CD4-positive, alpha-beta T cell treated with Interleukin-6 at 100 ng/mL for 8 hours (primary cell): ENCODE measurements around the gene KIF1C.
A peak's percentile ranks its signal among the peaks of the same experiment; 100 is the strongest.

Experiments used
- DNase-seq: peaks from one replicate; pipeline ENCODE4 v3.0.0-alpha.2; 2020; ENCODE audit warnings: mixed read lengths, low spot score

KIF1C gene

GRCh38 chr17:4969047-4969550 is 28.7 kb upstream of the KIF1C start:
- DNase-seq: no peak

GRCh38 chr17:4969551-4970173 is 28.1 kb upstream of the KIF1C start:
- DNase-seq: no peak

- no peak for DNase-seq
These were observed 27.5 kb upstream of the KIF1C start for GRCh38 chr17:4970273-4970672.

- DNase-seq: no peak
These were observed 25.9 kb upstream of the KIF1C start for GRCh38 chr17:4971826-4972225.

- no peak for DNase-seq
These were observed 25.4 kb upstream of the KIF1C start for GRCh38 chr17:4972322-4972721.

- DNase-seq: no peak
These were observed 25.0 kb upstream of the KIF1C start for GRCh38 chr17:4972752-4973151.

- DNase-seq: no peak
These were observed 24.3 kb upstream of the KIF1C start for GRCh38 chr17:4973256-4974114.

GRCh38 chr17:4974115-4974670 is 23.6 kb upstream of the KIF1C start:
- DNase-seq: no peak

GRCh38 chr17:4978726-4979125 is 19.0 kb upstream of the KIF1C start:
- DNase-seq: no peak

- peak; percentile 66 for DNase-seq
These were observed 17.0 kb upstream of the KIF1C start for GRCh38 chr17:4980644-4981216.

- no peak for DNase-seq
These were observed 15.4 kb upstream of the KIF1C start for GRCh38 chr17:4982305-4982704.

- DNase-seq: no peak
These were observed 11.3 kb upstream of the KIF1C start for GRCh38 chr17:4986403-4986802.

GRCh38 chr17:4986951-4987766 is 10.6 kb upstream of the KIF1C start, which contains the start of gene CAMTA2:
TSS of gene CAMTA2 (minus strand) at chr17:4987675. CDS start at chr17:4986222, 1,453 bp downstream.
- peak; percentile 82 for DNase-seq

- no peak for DNase-seq
These were observed 9.8 kb upstream of the KIF1C start for GRCh38 chr17:4987767-4988567.

- no peak for DNase-seq
These were observed 3.6 kb upstream of the KIF1C start for GRCh38 chr17:4994081-4994595.

GRCh38 chr17:4998027-4998731 is 429 bp downstream of the KIF1C start:
- DNase-seq: no peak

GRCh38 chr17:4998732-4999429 is 1.1 kb downstream of the KIF1C start:
- no peak for DNase-seq

GRCh38 chr17:4999430-5000093 is 1.8 kb downstream of the KIF1C start:
- DNase-seq: no peak

- no peak for DNase-seq
These were observed 2.5 kb downstream of the KIF1C start for GRCh38 chr17:5000237-5000639.
